HG02885 (cell line): ENCODE results near the gene OR5B2.
"Not testable (repeated sequence)": the region's sequence is repeated elsewhere in the genome, so short reads cannot be mapped to it uniquely, and the experiment has no call there.

ENCODE experiments used
- ATAC-seq: cut with Tn5 transposase; IDR thresholded peaks from one replicate; pipeline ENCODE4 v1.9.1; 2021; ENCODE audit warnings: mild to moderate bottlenecking; ENCODE audit not compliant: unreplicated experiment, poor library complexity

Gene OR5B2

GRCh38 chr11:58428021-58428420, at the start of gene OR5B2:
TSS of gene OR5B2 (minus strand) at chr11:58428121. CDS start at chr11:58423261, 4,860 bp downstream.
- no peak for ATAC-seq

- ATAC-seq, result no peak
Observed at GRCh38 chr11:58471892-58472291, 44.0 kb upstream of the OR5B2 start.

GRCh38 chr11:58466293-58466692, 38.4 kb upstream of the OR5B2 start:
- no peak for ATAC-seq

GRCh38 chr11:58465690-58466089, 37.8 kb upstream of the OR5B2 start:
- ATAC-seq, result no peak

- no peak for ATAC-seq
Observed at GRCh38 chr11:58451585-58451984, 23.7 kb upstream of the OR5B2 start.

- ATAC-seq, result no peak
Observed at GRCh38 chr11:58446294-58446693, 18.4 kb upstream of the OR5B2 start.

GRCh38 chr11:58444300-58444699, 16.4 kb upstream of the OR5B2 start:
- ATAC-seq, result no peak

GRCh38 chr11:58442136-58442535, 14.2 kb upstream of the OR5B2 start, which contains the start of gene OR5B12:
TSS of gene OR5B12 (minus strand) at chr11:58442236. CDS start at chr11:58440151, 2,085 bp downstream.
- ATAC-seq, result no peak

GRCh38 chr11:58438486-58438885, 10.6 kb upstream of the OR5B2 start:
- ATAC-seq, result no peak

- ATAC-seq, result no peak
Observed at GRCh38 chr11:58434217-58434616, 6.3 kb upstream of the OR5B2 start.

GRCh38 chr11:58433638-58434203, 5.8 kb upstream of the OR5B2 start:
- peak; percentile 80 for ATAC-seq

GRCh38 chr11:58429273-58429672, 1.4 kb upstream of the OR5B2 start:
- no peak for ATAC-seq

- ATAC-seq, result no peak
Observed at GRCh38 chr11:58406774-58407173, 21.1 kb downstream of the OR5B2 start, which contains the start of gene OR5B3. TSS of gene OR5B3 (minus strand) at chr11:58406874. CDS start at chr11:58403409, 3,465 bp downstream.

- not testable (repeated sequence) for ATAC-seq
Observed at GRCh38 chr11:58399622-58400021, 28.3 kb downstream of the OR5B2 start.

GRCh38 chr11:58395581-58395980, 32.3 kb downstream of the OR5B2 start:
- ATAC-seq, result no peak

- ATAC-seq, result no peak
Observed at GRCh38 chr11:58394195-58394594, 33.7 kb downstream of the OR5B2 start.

GRCh38 chr11:58392746-58393145, 35.2 kb downstream of the OR5B2 start:
- ATAC-seq, result no peak

- no peak for ATAC-seq
Observed at GRCh38 chr11:58391879-58392278, 36.0 kb downstream of the OR5B2 start.

- ATAC-seq, result no peak
Observed at GRCh38 chr11:58390551-58391063, 37.3 kb downstream of the OR5B2 start.
